ENCODE results near the gene CD99L2.

DNA sequence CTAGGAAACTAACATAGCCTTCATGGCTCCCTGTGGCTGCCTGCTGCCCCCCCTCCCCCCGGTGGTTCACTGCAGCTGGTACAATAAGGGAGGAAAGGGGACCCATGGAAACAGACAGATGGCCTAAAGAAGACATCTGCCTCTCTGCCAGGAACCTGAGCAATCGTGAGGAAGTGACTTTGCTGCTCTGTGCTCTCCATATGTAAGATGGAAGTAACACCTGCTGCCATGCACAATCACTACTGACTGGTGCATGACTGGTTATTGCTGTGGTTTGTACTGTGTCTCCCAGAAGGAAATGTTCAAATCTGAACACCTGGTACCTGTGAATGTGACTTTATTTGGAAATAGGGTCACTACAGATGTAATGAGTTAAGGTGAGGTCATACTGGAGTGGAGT, 43.6 kb downstream of the CD99L2 start:
- TF ChIP-seq CTCF (conservative IDR thresholded peaks at IDR 0.05 in 1 of 2, IDR thresholded peaks at IDR 0.05 in 1 of 2; ENCODE audit: low read depth in 1 of 2, low read length in 2 of 2), result no peak
- no peak for TF ChIP-seq EZH2 (IDR thresholded peaks at IDR 0.05; ENCODE audit: low read length, missing control alignments)
